T follicular helper cell (primary cell): ENCODE results near the gene ARHGDIB.

Source experiments
- DNase-seq: peaks from one replicate; pipeline ENCODE4 v3.0.0-alpha.2; 2020; ENCODE audit warnings: low read depth

Gene ARHGDIB

GRCh38 chr12:14930299-14930698, 31.1 kb downstream of the ARHGDIB start:
- no peak for DNase-seq

- no peak for DNase-seq
These were observed 32.5 kb downstream of the ARHGDIB start for GRCh38 chr12:14928931-14929330.

- no peak for DNase-seq
These were observed 34.1 kb downstream of the ARHGDIB start for GRCh38 chr12:14927267-14927666.

- DNase-seq: no peak
These were observed 36.9 kb downstream of the ARHGDIB start for GRCh38 chr12:14924541-14924940.

GRCh38 chr12:14923944-14924343, 37.5 kb downstream of the ARHGDIB start:
- no peak for DNase-seq

GRCh38 chr12:14921218-14921617, 40.2 kb downstream of the ARHGDIB start:
- no peak for DNase-seq

GRCh38 chr12:14920475-14921126, 40.8 kb downstream of the ARHGDIB start:
- no peak for DNase-seq

- DNase-seq: no peak
These were observed 41.9 kb downstream of the ARHGDIB start for GRCh38 chr12:14919455-14919854.

GRCh38 chr12:14915736-14916135, 45.7 kb downstream of the ARHGDIB start:
- DNase-seq: no peak

GRCh38 chr12:14913381-14913781, 48.0 kb downstream of the ARHGDIB start:
- no peak for DNase-seq

- DNase-seq: no peak
These were observed 50.3 kb downstream of the ARHGDIB start for GRCh38 chr12:14911131-14911530.

- DNase-seq: no peak
These were observed 51.1 kb downstream of the ARHGDIB start for GRCh38 chr12:14910090-14910915.

- no peak for DNase-seq
These were observed 53.4 kb downstream of the ARHGDIB start for GRCh38 chr12:14907953-14908352.

GRCh38 chr12:14906114-14906513, 55.3 kb downstream of the ARHGDIB start:
- DNase-seq: no peak

GRCh38 chr12:14905269-14906004, 56.0 kb downstream of the ARHGDIB start:
- no peak for DNase-seq

- no peak for DNase-seq
These were observed 56.5 kb downstream of the ARHGDIB start for GRCh38 chr12:14904854-14905253.

- DNase-seq: no peak
These were observed 57.9 kb downstream of the ARHGDIB start for GRCh38 chr12:14903386-14904098.

GRCh38 chr12:14902465-14902864, 58.9 kb downstream of the ARHGDIB start:
- no peak for DNase-seq

- DNase-seq: no peak
These were observed 60.2 kb downstream of the ARHGDIB start for GRCh38 chr12:14901228-14901562.

GRCh38 chr12:14900521-14901227, 60.7 kb downstream of the ARHGDIB start:
- no peak for DNase-seq

GRCh38 chr12:14896521-14897169, 64.8 kb downstream of the ARHGDIB start:
- DNase-seq: no peak
